HepG2 (cell line): ENCODE data around the gene RPS13. TPM values are rescaled to one million over a fixed set of nuclear protein-coding genes. Genes with fewer than 3 reads are reported as not detected.

Source experiments
- BCL3 ChIP-seq: sonication (generic); formaldehyde crosslinking; IDR thresholded peaks from 2 replicates; pipeline ENCODE4 v1.5.1; 2020; ENCODE audit warnings: mild to moderate bottlenecking, missing genetic modification reagents, moderate library complexity
- DDIT3 ChIP-seq: sonication (generic); formaldehyde crosslinking; IDR thresholded peaks from 2 replicates; pipeline ENCODE4 v1.4.0; 2020; ENCODE audit warnings: mild to moderate bottlenecking, missing genetic modification reagents
- FOXJ3 ChIP-seq: sonication (generic); formaldehyde crosslinking; IDR thresholded peaks from 2 replicates; pipeline ENCODE4 v1.4.0; 2020; ENCODE audit warnings: missing genetic modification reagents, mild to moderate bottlenecking, borderline replicate concordance
- GTF2F1 ChIP-seq: fragments of 150-350 bp; IDR thresholded peaks from 2 replicates; pipeline ENCODE4 v1.6.1; 2014; ENCODE audit warnings: low read length
- HOXA7 ChIP-seq: sonication (generic); formaldehyde crosslinking; IDR thresholded peaks from 2 replicates; pipeline ENCODE4 v1.8.1; 2022; ENCODE audit warnings: mild to moderate bottlenecking, missing genetic modification reagents, moderate library complexity
- KDM5B ChIP-seq: sonication (generic); formaldehyde crosslinking; IDR thresholded peaks from 2 replicates; pipeline ENCODE4 v1.4.0; 2020; ENCODE audit warnings: missing genetic modification reagents, mild to moderate bottlenecking, borderline replicate concordance
- MAZ ChIP-seq, 2 experiments: sonication (generic) in 1 of 2; formaldehyde crosslinking in 1 of 2; IDR thresholded peaks; 2 replicates each; pipeline versions ENCODE4 v1.5.0 to v1.6.1; 2012 to 2020; ENCODE audit warnings: low read depth in 2 of 2, mild to moderate bottlenecking in 2 of 2, borderline replicate concordance in 1 of 2, improper control_type of control experiment in 1 of 2, low read length in 1 of 2, missing genetic modification reagents in 1 of 2, moderate library complexity in 1 of 2
- MTA3 ChIP-seq: sonication (generic); formaldehyde crosslinking; IDR thresholded peaks from 2 replicates; pipeline ENCODE4 v1.4.0; 2020; ENCODE audit warnings: missing genetic modification reagents
- PBX2 ChIP-seq: IDR thresholded peaks from 2 replicates; pipeline ENCODE4 v1.6.1; 2016; ENCODE audit warnings: control low read depth
- RELA ChIP-seq: sonication (generic); formaldehyde crosslinking; IDR thresholded peaks from 2 replicates; pipeline ENCODE4 v1.4.0; 2020; ENCODE audit warnings: missing genetic modification reagents
- SMAD9 ChIP-seq: sonication (generic); formaldehyde crosslinking; IDR thresholded peaks from 2 replicates; pipeline ENCODE4 v1.5.1; 2020; ENCODE audit warnings: mild to moderate bottlenecking, missing genetic modification reagents
- SNRNP70 ChIP-seq: fragments of 200-400 bp; formaldehyde crosslinking; IDR thresholded peaks from 2 replicates; pipeline ENCODE4 v1.6.1; 2017; ENCODE audit warnings: mild to moderate bottlenecking, low read depth, low read length, moderate library complexity
- SRY ChIP-seq: sonication (generic); formaldehyde crosslinking; IDR thresholded peaks from 2 replicates; pipeline ENCODE4 v1.8.0; 2022; ENCODE audit warnings: mild to moderate bottlenecking, missing genetic modification reagents
- ZBTB38 ChIP-seq: sonication (generic); formaldehyde crosslinking; IDR thresholded peaks from 2 replicates; pipeline ENCODE4 v1.5.1; 2020; ENCODE audit warnings: mild to moderate bottlenecking, missing genetic modification reagents
- ZNF143 ChIP-seq: sonication (generic); formaldehyde crosslinking; IDR thresholded peaks from 2 replicates; pipeline ENCODE4 v1.4.0; 2020; ENCODE audit warnings: missing genetic modification reagents
- ZNF264 ChIP-seq: sonication (generic); formaldehyde crosslinking; IDR thresholded peaks from 2 replicates; pipeline ENCODE4 v1.4.0; 2020; ENCODE audit warnings: missing genetic modification reagents
- ZNF430 ChIP-seq: sonication (generic); formaldehyde crosslinking; IDR thresholded peaks from 2 replicates; pipeline ENCODE4 v1.9.0; 2021; ENCODE audit warnings: mild to moderate bottlenecking, missing genetic modification reagents
- ZNF547 ChIP-seq: sonication (generic); formaldehyde crosslinking; IDR thresholded peaks from 2 replicates; pipeline ENCODE4 v1.5.1; 2020; ENCODE audit warnings: mild to moderate bottlenecking, missing genetic modification reagents
- ZNF563 ChIP-seq: sonication (generic); formaldehyde crosslinking; IDR thresholded peaks from 2 replicates; pipeline ENCODE4 v1.8.0; 2022; ENCODE audit warnings: mild to moderate bottlenecking, moderate library complexity, missing genetic modification reagents
- ZNF672 ChIP-seq: sonication (generic); formaldehyde crosslinking; IDR thresholded peaks from 2 replicates; pipeline ENCODE4 v1.8.1; 2022; ENCODE audit warnings: missing genetic modification reagents
- ZNF747 ChIP-seq: sonication (generic); formaldehyde crosslinking; IDR thresholded peaks from 2 replicates; pipeline ENCODE4 v1.8.1; 2023; ENCODE audit warnings: missing genetic modification reagents, mild to moderate bottlenecking, borderline replicate concordance
- polyA plus RNA-seq, 8 experiments: library from polyadenylated mRNA; depleted of rRNA in 3 of 8; stranded (reverse) in 7 of 8; unstranded in 1 of 8; fragments of >200 nt; fragmentation: Illumina TruSeq in 4 of 8; extraction: Trizol in 4 of 8; gene quantifications; 2 replicates each; pipeline versions ENCODE4 v1.2.1 to v1.2.3, GENCODE V29; 2011 to 2016; ENCODE audit warnings: low read depth in 4 of 8, missing spikeins in 1 of 8, mixed read lengths in 1 of 8; ENCODE audit not compliant: insufficient read depth in 1 of 8
- total RNA-seq, 5 experiments: library from RNA; depleted of rRNA; stranded (reverse); fragments of >200 nt; fragmentation: Illumina TruSeq; extraction: Trizol; gene quantifications; 2 replicates each; pipeline ENCODE4 v1.2.3, GENCODE V29; 2016; ENCODE audit warnings: low read depth in 1 of 5
- TF ChIP-seq, protein P1 (sequence below): IDR thresholded peaks from 2 replicates; pipeline ENCODE4 v1.6.1; 2016; ENCODE audit warnings: missing compliant biosample characterization, missing genetic modification reagents, borderline replicate concordance
- TF ChIP-seq, protein P2 (sequence below): sonication (generic); formaldehyde crosslinking; IDR thresholded peaks from 2 replicates; pipeline ENCODE4 v1.4.0; 2020; ENCODE audit warnings: missing genetic modification reagents, low read depth, mild to moderate bottlenecking, borderline replicate concordance

Gene RPS13
- total and polyA plus RNA-seq, 2 of the 13 experiments (the other 11 are each of a cell fraction or from before 2014, with no cell fraction given) = 1,542 to 2,245 TPM

DNA sequence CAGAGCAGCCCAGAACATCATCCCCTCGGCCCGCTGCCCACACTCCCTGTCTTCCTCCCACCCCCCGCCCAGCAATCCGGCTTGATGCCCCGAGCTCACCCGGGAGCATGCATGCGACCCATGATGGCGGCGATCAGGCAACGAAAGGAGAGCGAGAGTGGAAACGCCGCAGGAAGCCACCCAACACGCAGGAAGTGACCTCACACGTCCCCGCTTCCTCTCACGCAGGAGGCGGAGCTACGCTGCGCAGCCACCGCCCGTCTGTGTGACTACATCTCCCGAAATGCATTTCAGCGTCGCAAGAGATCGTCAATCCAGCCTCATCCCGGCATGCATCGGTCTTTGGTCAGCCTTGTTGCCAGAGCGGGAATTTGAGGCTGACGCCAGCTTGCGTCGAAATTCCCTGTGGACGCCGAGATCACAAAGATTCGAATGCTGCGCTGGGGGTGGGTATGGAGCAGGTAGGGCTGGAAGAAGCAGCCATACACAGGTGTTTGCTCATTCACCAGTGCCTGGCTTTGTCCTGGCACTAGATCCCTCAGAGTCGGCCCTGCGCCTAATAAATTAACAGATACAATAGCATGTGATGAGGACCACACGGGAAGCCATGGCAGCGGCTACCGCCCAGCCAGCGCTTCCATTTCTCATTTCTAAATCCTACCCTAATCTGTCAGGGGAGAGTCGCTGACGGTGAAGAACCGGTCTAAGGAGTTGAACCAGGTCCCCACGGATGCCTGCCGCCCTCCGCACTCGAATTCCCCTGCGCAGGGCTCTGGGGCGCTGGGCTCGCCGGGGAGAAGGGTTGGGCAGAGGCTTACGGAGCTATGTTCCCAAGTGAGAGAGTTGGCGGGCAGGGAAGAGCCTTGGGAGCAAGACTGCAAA lies at the start of gene RPS13 (continued):
- TF ChIP-seq ZNF547 (CRISPR knock-in tag) (peak; percentile 77; the same call in 1 of the 2 replicates), ZNF672 (CRISPR knock-in tag) (no peak), HOXA7 (CRISPR knock-in tag) (peak; percentile 80; the same call in 1 of the 2 replicates), ZNF563 (CRISPR knock-in tag) (peak; percentile 37; the same call in 1 of the 2 replicates), SNRNP70 (no peak), SMAD9 (0 out of 2 replicates have a peak, but pooled peaks have one; percentile 47), BCL3 (no peak), ZNF430 (no peak), MAZ (IDR thresholded peaks at IDR 0.05; ENCODE audit: borderline replicate concordance, low read depth, low read length) (no peak), MAZ (CRISPR knock-in tag; IDR thresholded peaks at IDR 0.05; ENCODE audit: low read depth) (no peak), PBX2 (CRISPR knock-in tag) (no peak), SRY (CRISPR knock-in tag) (peak; percentile 46; the same call in 1 of the 2 replicates), KDM5B (CRISPR knock-in tag) (no peak; the same call in 1 of the 2 replicates), DDIT3 (CRISPR knock-in tag) (0 out of 2 replicates have a peak, but pooled peaks have one; percentile 21), FOXJ3 (CRISPR knock-in tag) (peak; percentile 75; the same call in 1 of the 2 replicates), ZBTB38 (CRISPR knock-in tag) (0 out of 2 replicates have a peak, but pooled peaks have one; percentile 56), ZNF264 (CRISPR knock-in tag) (0 out of 2 replicates have a peak, but pooled peaks have one; percentile 29), MTA3 (CRISPR knock-in tag) (no peak), GTF2F1 (no peak; the same call in 1 of the 2 replicates), RELA (CRISPR knock-in tag) (no peak), ZNF143 (CRISPR knock-in tag) (peak; percentile 98), ZNF747 (CRISPR knock-in tag) (0 out of 2 replicates have a peak, but pooled peaks have one; percentile 53)
- TF ChIP-seq, protein P1, sequence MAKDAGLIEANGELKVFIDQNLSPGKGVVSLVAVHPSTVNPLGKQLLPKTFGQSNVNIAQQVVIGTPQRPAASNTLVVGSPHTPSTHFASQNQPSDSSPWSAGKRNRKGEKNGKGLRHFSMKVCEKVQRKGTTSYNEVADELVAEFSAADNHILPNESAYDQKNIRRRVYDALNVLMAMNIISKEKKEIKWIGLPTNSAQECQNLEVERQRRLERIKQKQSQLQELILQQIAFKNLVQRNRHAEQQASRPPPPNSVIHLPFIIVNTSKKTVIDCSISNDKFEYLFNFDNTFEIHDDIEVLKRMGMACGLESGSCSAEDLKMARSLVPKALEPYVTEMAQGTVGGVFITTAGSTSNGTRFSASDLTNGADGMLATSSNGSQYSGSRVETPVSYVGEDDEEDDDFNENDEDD = peak; percentile 100
- TF ChIP-seq, protein P2, sequence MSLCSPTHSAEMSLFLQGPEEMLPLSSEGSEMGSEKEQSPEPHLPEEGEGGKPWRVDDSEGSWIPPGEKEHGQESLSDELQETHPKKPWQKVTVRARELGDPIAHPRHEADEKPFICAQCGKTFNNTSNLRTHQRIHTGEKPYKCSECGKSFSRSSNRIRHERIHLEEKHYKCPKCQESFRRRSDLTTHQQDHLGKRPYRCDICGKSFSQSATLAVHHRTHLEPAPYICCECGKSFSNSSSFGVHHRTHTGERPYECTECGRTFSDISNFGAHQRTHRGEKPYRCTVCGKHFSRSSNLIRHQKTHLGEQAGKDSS (CRISPR knock-in tag) = no peak; the same call in 1 of the 2 replicates
